ENCODE data around the gene PXMP2.

DNA sequence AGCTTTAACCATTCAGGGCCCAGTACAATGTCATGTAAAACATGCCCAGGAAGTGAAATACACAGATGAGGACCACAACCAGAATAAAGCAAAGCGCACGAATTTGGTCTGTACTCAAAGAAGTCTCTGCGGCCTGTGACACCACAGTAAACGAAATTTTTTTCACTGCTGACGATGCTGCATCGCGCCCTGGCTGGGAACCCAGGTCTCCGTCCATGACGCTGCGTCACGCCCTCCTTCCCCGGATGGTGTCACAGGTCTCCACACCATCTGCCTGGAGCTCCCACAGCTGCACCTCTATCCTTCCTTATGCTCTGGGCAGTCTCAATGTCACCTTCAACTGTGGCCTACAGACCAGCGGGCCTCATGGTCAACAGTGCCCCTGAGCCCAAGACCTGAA, 56.4 kb downstream of the PXMP2 start:
- TF ChIP-seq POLR2A (IDR thresholded peaks at IDR 0.05; ENCODE audit: low read depth, low read length) (no peak), POLR2AphosphoS5 (IDR thresholded peaks at IDR 0.05; ENCODE audit: low read depth, low read length) (no peak), TAF1 (IDR thresholded peaks at IDR 0.05; ENCODE audit: borderline replicate concordance, low read depth, low read length) (no peak)

Measured in GM12892 (cell line).